Transverse colon (tissue), 4 donors: ENCODE measurements around the gene FNIP2.

ENCODE experiments used
- CTCF ChIP-seq, 5 experiments: fragments of 200-600 bp in 3 of 5; fragments of 450-650 bp in 2 of 5; sonication (generic) in 3 of 5; IDR thresholded peaks; 1 replicate in 2 of 5; 2 replicates in 3 of 5; pipeline ENCODE4 v1.5.1; 2016 to 2017; ENCODE audit warnings: antibody characterized with exemption in 5 of 5, inconsistent platforms in 3 of 5, mild to moderate bottlenecking in 2 of 5, moderate library complexity in 1 of 5
- EP300 ChIP-seq: sonication (generic); formaldehyde crosslinking; IDR thresholded peaks from one replicate; pipeline ENCODE4 v1.6.1; 2017; ENCODE audit warnings: antibody characterized with exemption, low read depth
- POLR2A ChIP-seq: fragments of 450-650 bp; IDR thresholded peaks from one replicate; pipeline ENCODE4 v1.6.1; 2016; ENCODE audit warnings: antibody characterized with exemption, mild to moderate bottlenecking, moderate library complexity
- POLR2AphosphoS5 ChIP-seq, 3 donors: sonication (generic); formaldehyde crosslinking; IDR thresholded peaks; one replicate each; pipeline ENCODE4 v1.6.1; 2016; ENCODE audit warnings: antibody characterized with exemption in 3 of 3

GRCh38 chr4:158760866-158761265 is 8.0 kb upstream of the FNIP2 start:
- TF ChIP-seq POLR2AphosphoS5 (IDR thresholded peaks at IDR 0.05) = no peak
- no peak for TF ChIP-seq CTCF (IDR thresholded peaks at IDR 0.05)
- no peak for TF ChIP-seq POLR2A
- TF ChIP-seq EP300 = no peak
